Heart left ventricle (tissue), 16 donors: ENCODE results near the gene KRABD2.
A peak's percentile ranks its signal among the peaks of the same experiment; 100 is the strongest.

Experiments
- ATAC-seq, 4 donors: fragments of 200-7000 bp; cut with Tn5 transposase; one replicate each; pipeline ENCODE4 v1.9.1; 2020 to 2022; ENCODE audit warnings: moderate library complexity in 4 of 4, mild to moderate bottlenecking in 3 of 4, moderate number of reproducible peaks in 1 of 4
- DNase-seq, 5 donors: peaks; one replicate each; pipeline ENCODE4 v3.0.0-alpha.2; 2020
- H3K27ac ChIP-seq, 12 donors: fragments of 200-600 bp; sonication (generic) in 4 of 12; one replicate each; pipeline versions ENCODE4 v1.5.0 to v1.8.0; 2016 to 2022; ENCODE audit warnings: mild to moderate bottlenecking in 2 of 12
- H3K27me3 ChIP-seq, 9 donors: fragments of 200-600 bp; sonication (generic) in 2 of 9; one replicate each; pipeline versions ENCODE4 v1.5.1 to v1.8.0; 2016 to 2022; ENCODE audit warnings: mild to moderate bottlenecking in 3 of 9
- H3K36me3 ChIP-seq, 9 donors: fragments of 200-600 bp; sonication (generic) in 2 of 9; one replicate each; pipeline versions ENCODE4 v1.5.0 to v1.8.0; 2018 to 2022; ENCODE audit warnings: mild to moderate bottlenecking in 2 of 9
- H3K4me1 ChIP-seq, 12 donors: fragments of 200-600 bp; sonication (generic) in 4 of 12; one replicate each; pipeline versions ENCODE4 v1.5.0 to v1.8.0; 2016 to 2022; ENCODE audit warnings: mild to moderate bottlenecking in 3 of 12
- H3K4me3 ChIP-seq, 12 donors: fragments of 200-600 bp; sonication (generic) in 4 of 12; one replicate each; pipeline versions ENCODE4 v1.5.0 to v1.8.0; 2017 to 2022; ENCODE audit warnings: mild to moderate bottlenecking in 9 of 12, moderate library complexity in 4 of 12
- H3K9me3 ChIP-seq, 12 donors: fragments of 200-600 bp; sonication (generic) in 4 of 12; one replicate each; pipeline versions ENCODE4 v1.5.0 to v1.8.0; 2016 to 2022; ENCODE audit warnings: mild to moderate bottlenecking in 1 of 12
- POLR2A ChIP-seq, 2 donors: fragments of 450-650 bp; IDR thresholded peaks; one replicate each; pipeline ENCODE4 v1.6.1; 2017; ENCODE audit warnings: antibody characterized with exemption in 2 of 2, mild to moderate bottlenecking in 2 of 2, moderate library complexity in 2 of 2
- WGBS, 4 donors: extraction: QIAGEN DNeasy Blood & Tissue Kit in 2 of 4; methylation state at CpG; one replicate each; pipeline versions ENCODE4 v1.1.5 to v1.1.7; 2013 to 2018; 5-methylcytosine and 5-hydroxymethylcytosine counted together
- intact Hi-C, 10 donors: fragments of 100-400 bp; cut with DNase I; formaldehyde crosslinking; loops; one replicate each; pipeline versions ENCODE4 v1.11.1 to v1.14.2; 2022
- TF ChIP-seq, protein P1 (sequence below), 12 donors: fragments of 200-600 bp; sonication (generic) in 4 of 12; IDR thresholded peaks; one replicate each; pipeline versions ENCODE4 v1.5.0 to v1.8.0; 2018 to 2022; ENCODE audit warnings: antibody characterized with exemption in 12 of 12, mild to moderate bottlenecking in 5 of 12
- donor health status: ischemic (EF 13 %, LVEDD 7.1; RV severe dilation, severe dysfunction).
- donor health status: healthy with polysubstance abuse.
- donor health status: DM: no; HTN: yes; CAD: no.
- donor health status: DM: no; HTN: no; CAD: no.
- donor health status: ischemic (EF 25% LVEDD 6.9; RV normal size, moderate dysfunction).
- donor health status: ischemic (EF 25% LVEDD 5.7; RV mildly dilated, moderate dysfunction).
- donor health status: healthy.
- donor health status: DM: yes; HTN: yes; CAD: no.
- donor health status: ischemic (EF 35%, LVEDD 5.7; RV mildly dilated, moderate dysfunction).
- donor health status: nonischemic (EF 11% LVEDD 7.7; RV severe dilation, severe dysfunction).
- donor health status: DM: yes; HTN: yes; CAD: no.
- donor health status: PGD.
- donor health status: ischemic (EF 29% LVEDD 5.4; RV normal size, mild dysfunction).
- donor health status: nonischemic (EF 23%, LVEDD 6.1; RV moderate dilation, normal function).

Gene KRABD2

GRCh38 chr17:8372422-8372821, 4.1 kb downstream of the KRABD2 start:
- TF ChIP-seq, protein P1, sequence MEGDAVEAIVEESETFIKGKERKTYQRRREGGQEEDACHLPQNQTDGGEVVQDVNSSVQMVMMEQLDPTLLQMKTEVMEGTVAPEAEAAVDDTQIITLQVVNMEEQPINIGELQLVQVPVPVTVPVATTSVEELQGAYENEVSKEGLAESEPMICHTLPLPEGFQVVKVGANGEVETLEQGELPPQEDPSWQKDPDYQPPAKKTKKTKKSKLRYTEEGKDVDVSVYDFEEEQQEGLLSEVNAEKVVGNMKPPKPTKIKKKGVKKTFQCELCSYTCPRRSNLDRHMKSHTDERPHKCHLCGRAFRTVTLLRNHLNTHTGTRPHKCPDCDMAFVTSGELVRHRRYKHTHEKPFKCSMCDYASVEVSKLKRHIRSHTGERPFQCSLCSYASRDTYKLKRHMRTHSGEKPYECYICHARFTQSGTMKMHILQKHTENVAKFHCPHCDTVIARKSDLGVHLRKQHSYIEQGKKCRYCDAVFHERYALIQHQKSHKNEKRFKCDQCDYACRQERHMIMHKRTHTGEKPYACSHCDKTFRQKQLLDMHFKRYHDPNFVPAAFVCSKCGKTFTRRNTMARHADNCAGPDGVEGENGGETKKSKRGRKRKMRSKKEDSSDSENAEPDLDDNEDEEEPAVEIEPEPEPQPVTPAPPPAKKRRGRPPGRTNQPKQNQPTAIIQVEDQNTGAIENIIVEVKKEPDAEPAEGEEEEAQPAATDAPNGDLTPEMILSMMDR (IDR thresholded peaks at IDR 0.05): no peak
- TF ChIP-seq POLR2A (IDR thresholded peaks at IDR 0.05): no peak
- no peak overlapping the region for H3K4me3 ChIP-seq
- no peaks in the 10 kb centered on the region for H3K9me3 ChIP-seq
- 85 to 90% (median 86%) methylated on average over 7 of the region's 7 CpGs for WGBS, 4 donors
- intact Hi-C loops: loop anchor here in 4 of 10 donors (10.0 kb wide), 4 partner anchors 48 to 178 kb away; partner anchors contain the start of genes ARHGEF15 (in 1 of the 4) and BORCS6 (in 1 of the 4)
- no peak for ATAC-seq
- H3K27me3 ChIP-seq: no peaks in the 10 kb centered on the region
- DNase-seq: no peak
- H3K36me3 ChIP-seq: peaks cover 0 to 54% (median 38%) of the 10 kb centered on the region in 9 donors
- H3K4me1 ChIP-seq: peaks cover 0 to 39% (median 19%) of the 10 kb centered on the region in 12 donors
- peak overlapping the region in 7 of 12 donors; percentile 14 to 50 (median 42) for H3K27ac ChIP-seq

GRCh38 chr17:8371786-8372185, 4.7 kb downstream of the KRABD2 start:
- TF ChIP-seq POLR2A (IDR thresholded peaks at IDR 0.05): no peak
- TF ChIP-seq, protein P1 (IDR thresholded peaks at IDR 0.05): no peak
- WGBS, 4 donors: 32 to 57% (median 50%) methylated on average over 4 of the region's 4 CpGs
- ATAC-seq: peak in 1 of 4 donors; percentile 32
- Histone ChIP-seq H3K27ac (peak overlapping the region in 8 of 12 donors; percentile 2 to 48 (median 33)), H3K27me3 (no peaks in the 10 kb centered on the region), H3K9me3 (no peaks in the 10 kb centered on the region), H3K4me3 (no peak overlapping the region), H3K36me3 (peaks cover 0 to 48% (median 32%) of the 10 kb centered on the region in 9 donors), H3K4me1 (peaks cover 0 to 37% (median 18%) of the 10 kb centered on the region in 12 donors)
- peak in 1 of 5 donors; percentile 28 for DNase-seq
- intact Hi-C loops: loop anchor here in 4 of 10 donors (10.0 kb wide), 4 partner anchors 47 to 177 kb away; partner anchors contain the start of genes ARHGEF15 (in 1 of the 4) and BORCS6 (in 1 of the 4)

DNA sequence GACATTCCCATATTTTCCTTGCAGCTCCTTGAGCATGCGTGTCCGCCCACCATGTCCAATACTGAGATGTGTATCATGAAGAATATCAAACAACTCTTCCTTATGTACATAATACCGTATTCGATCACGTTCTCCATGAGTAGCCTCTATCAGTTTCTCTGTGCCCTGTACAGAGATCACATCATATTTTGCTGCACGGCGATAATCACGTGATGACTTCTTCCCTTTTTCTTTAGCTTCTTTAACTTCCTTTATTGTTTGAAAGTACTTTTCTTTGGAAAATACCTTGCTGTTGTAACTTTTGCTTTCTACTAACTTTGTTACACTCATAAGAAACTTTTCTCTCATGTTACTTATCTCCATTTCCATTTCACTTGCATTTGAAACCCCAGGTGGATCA, 6.6 kb downstream of the KRABD2 start:
- no peaks in the 10 kb centered on the region for H3K27me3 ChIP-seq
- DNase-seq: no peak
- intact Hi-C loops: loop anchor here in 5 of 10 donors (5.0 to 10.0 kb wide), 5 partner anchors 45 to 175 kb away; partner anchors contain the start of genes ARHGEF15 (in 2 of the 5) and BORCS6 (in 1 of the 5)
- ATAC-seq: no peak
- TF ChIP-seq, protein P1 (IDR thresholded peaks at IDR 0.05): no peak
- no peak for TF ChIP-seq POLR2A (IDR thresholded peaks at IDR 0.05)
- H3K4me1 ChIP-seq: peaks cover 0 to 44% (median 24%) of the 10 kb centered on the region in 12 donors
- no peaks in the 10 kb centered on the region for H3K9me3 ChIP-seq
- H3K4me3 ChIP-seq: no peak overlapping the region
- peak overlapping the region in 2 of 12 donors; percentile 9 to 32 for H3K27ac ChIP-seq
- peaks cover 0 to 51% (median 32%) of the 10 kb centered on the region in 9 donors for H3K36me3 ChIP-seq
- WGBS, 4 donors: 88 to 94% (median 91%) methylated on average over 8 of the region's 8 CpGs

GRCh38 chr17:8368193-8368592, 8.3 kb downstream of the KRABD2 start:
- TF ChIP-seq, protein P1 (IDR thresholded peaks at IDR 0.05): no peak
- no peak for TF ChIP-seq POLR2A (IDR thresholded peaks at IDR 0.05)
- peak overlapping the region in 5 of 12 donors; percentile 13 to 48 (median 20) for H3K27ac ChIP-seq
- no peak overlapping the region for H3K4me3 ChIP-seq
- intact Hi-C loops: loop anchor here in 1 of 10 donors (5.0 kb wide), 1 partner anchor 56 kb away; the partner anchor contains the start of gene ARHGEF15
- DNase-seq (no peak), ATAC-seq (no peak)
- H3K27me3 ChIP-seq: no peaks in the 10 kb centered on the region
- peaks cover 0 to 61% (median 32%) of the 10 kb centered on the region in 9 donors for H3K36me3 ChIP-seq
- peaks cover 0 to 43% (median 27%) of the 10 kb centered on the region in 12 donors for H3K4me1 ChIP-seq
- 78 to 94% (median 92%) methylated on average over 3 of the region's 3 CpGs for WGBS, 4 donors
- H3K9me3 ChIP-seq: no peaks in the 10 kb centered on the region
